Measurements from ENCODE around the gene SRGAP1.
A peak's percentile ranks its signal among the peaks of the same experiment; 100 is the strongest.
"Not testable (repeated sequence)": the region's sequence is repeated elsewhere in the genome, so short reads cannot be mapped to it uniquely, and the experiment has no call there.

Gene SRGAP1

GRCh38 chr12:64053117-64053516 lies 208.6 kb downstream of the SRGAP1 start:
- no peak for DNase-seq (ENCODE audit: low spot score)

GRCh38 chr12:64054079-64054520 lies 209.6 kb downstream of the SRGAP1 start:
- DNase-seq (ENCODE audit: low spot score) = no peak

- no peak for DNase-seq (ENCODE audit: low spot score)
These were observed 212.2 kb downstream of the SRGAP1 start for GRCh38 chr12:64056741-64057140.

- DNase-seq (ENCODE audit: low spot score) = no peak
These were observed 213.2 kb downstream of the SRGAP1 start for GRCh38 chr12:64057706-64058105.

- DNase-seq (ENCODE audit: low spot score) = no peak
These were observed 214.2 kb downstream of the SRGAP1 start for GRCh38 chr12:64058541-64059265.

GRCh38 chr12:64059685-64060084 lies 215.2 kb downstream of the SRGAP1 start:
- DNase-seq (ENCODE audit: low spot score) = no peak

- no peak for DNase-seq (ENCODE audit: low spot score)
These were observed 217.4 kb downstream of the SRGAP1 start for GRCh38 chr12:64061868-64062375.

GRCh38 chr12:64063121-64063520 lies 218.6 kb downstream of the SRGAP1 start:
- no peak for DNase-seq (ENCODE audit: low spot score)

- DNase-seq (ENCODE audit: low spot score) = no peak
These were observed 219.7 kb downstream of the SRGAP1 start for GRCh38 chr12:64064240-64064639.

- DNase-seq (ENCODE audit: low spot score) = no peak
These were observed 220.2 kb downstream of the SRGAP1 start for GRCh38 chr12:64064706-64065105.

GRCh38 chr12:64065881-64066451 lies 221.5 kb downstream of the SRGAP1 start:
- DNase-seq (ENCODE audit: low spot score) = no peak

- DNase-seq (ENCODE audit: low spot score) = no peak
These were observed 222.3 kb downstream of the SRGAP1 start for GRCh38 chr12:64066776-64067175.

GRCh38 chr12:64070454-64070853 lies 226.0 kb downstream of the SRGAP1 start:
- DNase-seq (ENCODE audit: low spot score) = no peak

- no peak for DNase-seq (ENCODE audit: low spot score)
These were observed 228.5 kb downstream of the SRGAP1 start for GRCh38 chr12:64072916-64073575.

- DNase-seq (ENCODE audit: low spot score) = not testable (repeated sequence)
These were observed 232.1 kb downstream of the SRGAP1 start for GRCh38 chr12:64076565-64076964.

GRCh38 chr12:64077922-64078321 lies 233.4 kb downstream of the SRGAP1 start:
- DNase-seq (ENCODE audit: low spot score) = no peak

GRCh38 chr12:64080319-64081007 lies 236.0 kb downstream of the SRGAP1 start:
- DNase-seq (ENCODE audit: low spot score) = no peak

GRCh38 chr12:64081008-64081404 lies 236.5 kb downstream of the SRGAP1 start:
- DNase-seq (ENCODE audit: low spot score) = no peak

- no peak for DNase-seq (ENCODE audit: low spot score)
These were observed 237.6 kb downstream of the SRGAP1 start for GRCh38 chr12:64082116-64082515.

- DNase-seq (ENCODE audit: low spot score) = peak; percentile 36
These were observed 238.4 kb downstream of the SRGAP1 start for GRCh38 chr12:64082866-64083268.

GRCh38 chr12:64083285-64084210 lies 239.0 kb downstream of the SRGAP1 start:
- DNase-seq (ENCODE audit: low spot score) = no peak

Measured in SW480 (cell line).